Mesothelial cell of epicardium (in vitro differentiated cells): ENCODE data around the gene ZDHHC14. TPM values are rescaled to one million over a fixed set of nuclear protein-coding genes. Genes with fewer than 3 reads are reported as not detected.

Experiments
- DNase-seq, 2 experiments: peaks; one replicate each; pipeline ENCODE4 v3.0.0; 2021; ENCODE audit warnings: low spot score in 2 of 2; ENCODE audit not compliant: unreplicated experiment in 2 of 2
- H3K27ac Mint-ChIP-seq: 2 replicates; pipeline ENCODE4 v1.8.0; 2021; ENCODE audit warnings: mixed read lengths
- H3K27me3 Mint-ChIP-seq: 2 replicates; pipeline ENCODE4 v1.8.0; 2021; ENCODE audit warnings: low read depth, mixed read lengths
- H3K36me3 Mint-ChIP-seq: 2 replicates; pipeline ENCODE4 v1.8.0; 2021; ENCODE audit warnings: mixed read lengths
- H3K4me1 Mint-ChIP-seq: 2 replicates; pipeline ENCODE4 v1.8.0; 2021; ENCODE audit warnings: mixed read lengths
- H3K4me3 Mint-ChIP-seq: 2 replicates; pipeline ENCODE4 v1.8.0; 2021; ENCODE audit warnings: mild to moderate bottlenecking, moderate library complexity, mixed read lengths
- H3K9me3 Mint-ChIP-seq: 2 replicates; pipeline ENCODE4 v1.8.0; 2021; ENCODE audit warnings: mixed read lengths
- CTCF ChIP-seq: fragments of 200-600 bp; sonication (generic); IDR thresholded peaks from one replicate; pipeline ENCODE4 v1.5.0; 2021; ENCODE audit warnings: antibody characterized with exemption; ENCODE audit not compliant: unreplicated experiment
- total RNA-seq: library from RNA; stranded (reverse); gene quantifications from 3 replicates; pipeline ENCODE4 v1.2.1, GENCODE V29; 2021

The ZDHHC14 gene
- total RNA-seq, 1 donor from 2014 or later, result 11.3 TPM

- Mint-ChIP-seq H3K27me3 (peaks cover 10% of the 10 kb centered on the region), H3K4me1 (peaks cover 7% of the 10 kb centered on the region), H3K9me3 (peaks cover 2% of the 10 kb centered on the region), H3K4me3 (no peak overlapping the region), H3K36me3 (no peaks in the 10 kb centered on the region), H3K27ac (no peak overlapping the region)
- no peak for TF ChIP-seq CTCF
- DNase-seq, result no peak
Observed at GRCh38 chr6:157488716-157489118, 107.7 kb downstream of the ZDHHC14 start.

GRCh38 chr6:157490611-157491269 is 109.8 kb downstream of the ZDHHC14 start:
- H3K4me3 Mint-ChIP-seq, result no peak overlapping the region
- peaks cover 10% of the 10 kb centered on the region for H3K27me3 Mint-ChIP-seq
- no peaks in the 10 kb centered on the region for H3K9me3 Mint-ChIP-seq
- DNase-seq, result no peak
- no peak for TF ChIP-seq CTCF
- no peaks in the 10 kb centered on the region for H3K36me3 Mint-ChIP-seq
- no peak overlapping the region for H3K27ac Mint-ChIP-seq
- peaks cover 11% of the 10 kb centered on the region for H3K4me1 Mint-ChIP-seq

- peaks cover 5% of the 10 kb centered on the region for H3K9me3 Mint-ChIP-seq
- H3K27ac Mint-ChIP-seq, result no peak overlapping the region
- DNase-seq, result no peak
- no peaks in the 10 kb centered on the region for H3K36me3 Mint-ChIP-seq
- no peak overlapping the region for H3K4me3 Mint-ChIP-seq
- H3K4me1 Mint-ChIP-seq, result peaks cover 11% of the 10 kb centered on the region
- TF ChIP-seq CTCF, result no peak
- H3K27me3 Mint-ChIP-seq, result peaks cover 10% of the 10 kb centered on the region
Observed at GRCh38 chr6:157491571-157492232, 110.7 kb downstream of the ZDHHC14 start.

GRCh38 chr6:157492249-157492648 is 111.3 kb downstream of the ZDHHC14 start:
- no peak for DNase-seq
- Mint-ChIP-seq H3K36me3 (no peaks in the 10 kb centered on the region), H3K4me1 (peaks cover 11% of the 10 kb centered on the region), H3K4me3 (no peak overlapping the region), H3K9me3 (peaks cover 9% of the 10 kb centered on the region), H3K27ac (no peak overlapping the region), H3K27me3 (peaks cover 10% of the 10 kb centered on the region)
- no peak for TF ChIP-seq CTCF

GRCh38 chr6:157492741-157493140 is 111.8 kb downstream of the ZDHHC14 start:
- no peak overlapping the region for H3K27ac Mint-ChIP-seq
- no peak overlapping the region for H3K4me3 Mint-ChIP-seq
- H3K4me1 Mint-ChIP-seq, result peaks cover 11% of the 10 kb centered on the region
- H3K9me3 Mint-ChIP-seq, result peaks cover 11% of the 10 kb centered on the region
- no peak for TF ChIP-seq CTCF
- no peak for DNase-seq
- H3K36me3 Mint-ChIP-seq, result no peaks in the 10 kb centered on the region
- peaks cover 10% of the 10 kb centered on the region for H3K27me3 Mint-ChIP-seq
